ENCODE data around the gene SPATA46.
A peak's percentile ranks its signal among the peaks of the same experiment; 100 is the strongest.

SPATA46 gene

GRCh38 chr1:162351246-162351842 lies 25.3 kb downstream of the SPATA46 start:
- DNase-seq = no peak

GRCh38 chr1:162349635-162350330 lies 26.9 kb downstream of the SPATA46 start:
- no peak for DNase-seq

GRCh38 chr1:162347281-162347680 lies 29.4 kb downstream of the SPATA46 start:
- DNase-seq = no peak

- no peak for DNase-seq
Observed at GRCh38 chr1:162343470-162343869, 33.2 kb downstream of the SPATA46 start.

GRCh38 chr1:162342452-162342983 lies 34.1 kb downstream of the SPATA46 start:
- no peak for DNase-seq

- no peak for DNase-seq
Observed at GRCh38 chr1:162336621-162337285, 39.9 kb downstream of the SPATA46 start.

- no peak for DNase-seq
Observed at GRCh38 chr1:162335126-162335525, 41.5 kb downstream of the SPATA46 start.

GRCh38 chr1:162333991-162334390 lies 42.7 kb downstream of the SPATA46 start:
- DNase-seq = peak in 1 of 2 experiments; percentile 16

GRCh38 chr1:162329826-162330225 lies 46.8 kb downstream of the SPATA46 start:
- no peak for DNase-seq

- DNase-seq = peak; percentile 5 to 22
Observed at GRCh38 chr1:162328512-162328911, 48.1 kb downstream of the SPATA46 start.

GRCh38 chr1:162327788-162328165 lies 48.9 kb downstream of the SPATA46 start:
- DNase-seq = no peak

GRCh38 chr1:162327144-162327787 lies 49.4 kb downstream of the SPATA46 start:
- DNase-seq = peak in 1 of 2 experiments; percentile 8

GRCh38 chr1:162326559-162326958 lies 50.1 kb downstream of the SPATA46 start:
- no peak for DNase-seq

- no peak for DNase-seq
Observed at GRCh38 chr1:162324396-162324795, 52.3 kb downstream of the SPATA46 start.
